Neural progenitor cell (in vitro differentiated cells): ENCODE data around the gene CEP131. TPM values are rescaled to one million over a fixed set of nuclear protein-coding genes. Genes with fewer than 3 reads are reported as not detected.
A peak's percentile ranks its signal among the peaks of the same experiment; 100 is the strongest.

Source experiments
- DNase-seq: peaks from one replicate; pipeline ENCODE4 v3.0.0-alpha.2; 2016; ENCODE audit warnings: low spot score
- H2AFZ ChIP-seq: fragments of 200-600 bp; sonication (generic); replicated peaks from 2 replicates; pipeline ENCODE4 v1.6.1; 2016; ENCODE audit warnings: antibody characterized with exemption
- H3F3A ChIP-seq: fragments of 200-600 bp; sonication (generic); 2 replicates; pipeline ENCODE4 v1.6.1; 2016; ENCODE audit warnings: antibody characterized with exemption, low read depth
- H3K27ac ChIP-seq: fragments of 200-600 bp; sonication (generic); 2 replicates; pipeline ENCODE4 v1.5.1; 2016; ENCODE audit warnings: mild to moderate bottlenecking
- H3K27me3 ChIP-seq: fragments of 200-600 bp; sonication (generic); 2 replicates; pipeline ENCODE4 v1.6.1; 2016; ENCODE audit warnings: mild to moderate bottlenecking, moderate library complexity
- H3K36me3 ChIP-seq: fragments of 200-600 bp; sonication (generic); 2 replicates; pipeline ENCODE4 v1.5.1; 2016
- H3K4me1 ChIP-seq: fragments of 200-600 bp; sonication (generic); 2 replicates; pipeline ENCODE4 v1.6.1; 2016; ENCODE audit warnings: mixed run types
- H3K4me2 ChIP-seq: fragments of 200-600 bp; sonication (generic); 2 replicates; pipeline ENCODE4 v1.6.1; 2016
- H3K4me3 ChIP-seq: fragments of 200-600 bp; sonication (generic); 2 replicates; pipeline ENCODE4 v1.5.1; 2016
- H3K79me2 ChIP-seq: fragments of 200-600 bp; sonication (generic); 2 replicates; pipeline ENCODE4 v1.6.1; 2016; ENCODE audit warnings: low read depth
- H3K9ac ChIP-seq: fragments of 200-600 bp; sonication (generic); 2 replicates; pipeline ENCODE4 v1.6.1; 2016
- H3K9me3 ChIP-seq: fragments of 200-600 bp; sonication (generic); 2 replicates; pipeline ENCODE4 v1.5.1; 2016; ENCODE audit warnings: low read depth
- H4K20me1 ChIP-seq: fragments of 200-600 bp; sonication (generic); 2 replicates; pipeline ENCODE4 v1.6.1; 2016; ENCODE audit warnings: low read depth
- H3K27ac Mint-ChIP-seq: 3 replicates; pipeline ENCODE4 v1.8.0; 2021; ENCODE audit warnings: mixed read lengths
- H3K27me3 Mint-ChIP-seq: 2 replicates; pipeline ENCODE4 v1.8.0; 2022; ENCODE audit warnings: low read depth, mild to moderate bottlenecking, inconsistent platforms, moderate library complexity, mixed read lengths; ENCODE audit not compliant: insufficient read depth
- H3K36me3 Mint-ChIP-seq: 3 replicates; pipeline ENCODE4 v1.8.0; 2021; ENCODE audit warnings: mixed read lengths
- H3K4me1 Mint-ChIP-seq: 3 replicates; pipeline ENCODE4 v1.8.0; 2021; ENCODE audit warnings: mixed read lengths
- H3K4me3 Mint-ChIP-seq: 3 replicates; pipeline ENCODE4 v1.8.0; 2021; ENCODE audit warnings: mild to moderate bottlenecking, moderate library complexity, mixed read lengths
- H3K9me3 Mint-ChIP-seq: 3 replicates; pipeline ENCODE4 v1.8.0; 2020; ENCODE audit warnings: mixed read lengths
- EZH2 ChIP-seq: fragments of 200-600 bp; sonication (generic); IDR thresholded peaks from 2 replicates; pipeline ENCODE4 v1.6.1; 2017; ENCODE audit warnings: antibody characterized with exemption, mild to moderate bottlenecking, moderate library complexity
- EZH2phosphoT487 ChIP-seq: fragments of 200-600 bp; sonication (generic); IDR thresholded peaks from 2 replicates; pipeline ENCODE4 v1.6.1; 2017; ENCODE audit warnings: antibody characterized with exemption
- total RNA-seq: library from RNA; depleted of rRNA; stranded (reverse); fragments of >200 nt; gene quantifications from 2 replicates; pipeline ENCODE4 v1.2.3, GENCODE V29; 2015; ENCODE audit warnings: low replicate concordance
- TF ChIP-seq, protein P1 (sequence below): fragments of 200-600 bp; sonication (generic); IDR thresholded peaks from 2 replicates; pipeline ENCODE4 v1.5.1; 2017; ENCODE audit warnings: antibody characterized with exemption, mild to moderate bottlenecking

The CEP131 gene
- total RNA-seq, 1 donor from 2014 or later: 7.7 TPM

DNA sequence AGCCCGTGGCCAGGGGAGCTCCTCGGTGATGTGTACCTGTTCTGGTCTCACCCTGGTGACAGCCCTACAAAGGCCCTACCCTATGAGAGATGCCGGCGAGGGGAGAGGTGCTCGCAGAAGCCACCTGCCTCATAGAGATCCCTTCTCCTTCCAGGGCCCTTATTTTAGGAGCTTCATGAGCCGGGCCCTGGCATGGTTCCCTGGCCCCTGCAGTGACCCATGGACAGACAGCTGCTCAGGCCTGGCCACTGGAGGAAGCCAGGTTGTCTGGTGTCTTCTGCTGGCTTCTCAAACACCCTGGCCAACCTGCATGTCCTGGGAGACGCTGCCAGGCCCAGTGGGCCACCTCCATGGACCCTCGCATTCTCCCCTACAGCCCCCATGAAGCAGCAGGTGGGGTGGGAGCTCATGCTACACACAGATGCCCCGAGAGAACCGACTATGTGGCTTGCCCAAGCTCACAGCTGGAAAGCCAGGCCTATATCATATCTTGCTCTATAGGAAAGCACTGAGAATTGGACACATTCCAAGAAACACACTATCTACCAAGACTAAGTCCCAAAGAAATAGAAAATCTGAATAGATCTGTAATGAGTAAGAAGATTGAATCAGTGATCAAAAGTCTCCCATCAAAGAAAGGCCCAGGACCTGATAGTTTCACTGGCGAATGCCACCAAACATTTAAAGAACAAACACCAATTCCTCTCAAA is 49.6 kb downstream of the CEP131 start:
- no peak for DNase-seq
- Mint-ChIP-seq H3K27me3 (peaks cover 7% of the 10 kb centered on the region), H3K27ac (peak overlapping the region; percentile 1), H3K36me3 (peaks cover 3% of the 10 kb centered on the region), H3K4me3 (no peak overlapping the region), H3K4me1 (no peaks in the 10 kb centered on the region), H3K9me3 (peaks cover 24% of the 10 kb centered on the region)
- TF ChIP-seq EZH2phosphoT487: no peak
- TF ChIP-seq, protein P1, sequence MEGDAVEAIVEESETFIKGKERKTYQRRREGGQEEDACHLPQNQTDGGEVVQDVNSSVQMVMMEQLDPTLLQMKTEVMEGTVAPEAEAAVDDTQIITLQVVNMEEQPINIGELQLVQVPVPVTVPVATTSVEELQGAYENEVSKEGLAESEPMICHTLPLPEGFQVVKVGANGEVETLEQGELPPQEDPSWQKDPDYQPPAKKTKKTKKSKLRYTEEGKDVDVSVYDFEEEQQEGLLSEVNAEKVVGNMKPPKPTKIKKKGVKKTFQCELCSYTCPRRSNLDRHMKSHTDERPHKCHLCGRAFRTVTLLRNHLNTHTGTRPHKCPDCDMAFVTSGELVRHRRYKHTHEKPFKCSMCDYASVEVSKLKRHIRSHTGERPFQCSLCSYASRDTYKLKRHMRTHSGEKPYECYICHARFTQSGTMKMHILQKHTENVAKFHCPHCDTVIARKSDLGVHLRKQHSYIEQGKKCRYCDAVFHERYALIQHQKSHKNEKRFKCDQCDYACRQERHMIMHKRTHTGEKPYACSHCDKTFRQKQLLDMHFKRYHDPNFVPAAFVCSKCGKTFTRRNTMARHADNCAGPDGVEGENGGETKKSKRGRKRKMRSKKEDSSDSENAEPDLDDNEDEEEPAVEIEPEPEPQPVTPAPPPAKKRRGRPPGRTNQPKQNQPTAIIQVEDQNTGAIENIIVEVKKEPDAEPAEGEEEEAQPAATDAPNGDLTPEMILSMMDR: no peak
- TF ChIP-seq EZH2: no peak
- H3K4me2 ChIP-seq: no peak overlapping the region
- H4K20me1 ChIP-seq: no peaks in the 10 kb centered on the region
- H3K79me2 ChIP-seq: no peaks in the 10 kb centered on the region
- H3K9ac ChIP-seq: no peak overlapping the region
- H3K4me1 ChIP-seq: no peaks in the 10 kb centered on the region
- H3K4me3 ChIP-seq: no peak overlapping the region
- H3K27ac ChIP-seq: no peak overlapping the region
- peaks cover 9% of the 10 kb centered on the region for H3F3A ChIP-seq
- H3K27me3 ChIP-seq: no peaks in the 10 kb centered on the region
- H3K36me3 ChIP-seq: no peaks in the 10 kb centered on the region
- no peaks in the 10 kb centered on the region for H3K9me3 ChIP-seq
- H2AFZ ChIP-seq: no peak overlapping the region

DNA sequence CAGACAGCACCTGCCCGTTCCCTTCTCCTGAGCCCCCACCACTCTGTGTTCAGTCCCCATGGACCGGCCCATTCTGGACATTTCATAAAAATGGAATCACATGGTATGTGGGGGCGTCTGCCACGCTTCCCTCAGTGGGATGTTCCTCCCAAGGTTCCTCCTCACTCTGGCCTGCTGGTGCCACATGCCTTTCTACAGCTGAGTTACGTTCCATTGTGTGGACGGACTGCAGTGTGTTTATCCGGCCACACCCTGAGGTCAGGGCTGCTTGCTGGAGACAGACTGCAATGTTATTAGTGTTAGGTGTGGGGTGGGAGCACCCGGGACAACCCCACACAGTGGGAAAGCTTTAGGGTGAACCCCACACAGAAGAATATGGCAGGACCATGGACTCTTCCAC is 50.8 kb downstream of the CEP131 start:
- Histone ChIP-seq H3K9ac (no peak overlapping the region), H2AFZ (no peak overlapping the region), H3K27ac (no peak overlapping the region), H3K9me3 (no peaks in the 10 kb centered on the region), H3K4me2 (no peak overlapping the region), H3K27me3 (peaks cover 3% of the 10 kb centered on the region), H3K4me3 (no peak overlapping the region), H3K79me2 (no peaks in the 10 kb centered on the region), H4K20me1 (no peaks in the 10 kb centered on the region), H3F3A (peaks cover 9% of the 10 kb centered on the region), H3K36me3 (no peaks in the 10 kb centered on the region), H3K4me1 (no peaks in the 10 kb centered on the region)
- no peak overlapping the region for H3K4me3 Mint-ChIP-seq
- H3K27me3 Mint-ChIP-seq: peaks cover 7% of the 10 kb centered on the region
- H3K27ac Mint-ChIP-seq: no peak overlapping the region
- peaks cover 24% of the 10 kb centered on the region for H3K9me3 Mint-ChIP-seq
- peaks cover 3% of the 10 kb centered on the region for H3K36me3 Mint-ChIP-seq
- DNase-seq: no peak
- H3K4me1 Mint-ChIP-seq: peaks cover 3% of the 10 kb centered on the region
- TF ChIP-seq EZH2phosphoT487 (no peak), EZH2 (no peak)
- TF ChIP-seq, protein P1: no peak

DNA sequence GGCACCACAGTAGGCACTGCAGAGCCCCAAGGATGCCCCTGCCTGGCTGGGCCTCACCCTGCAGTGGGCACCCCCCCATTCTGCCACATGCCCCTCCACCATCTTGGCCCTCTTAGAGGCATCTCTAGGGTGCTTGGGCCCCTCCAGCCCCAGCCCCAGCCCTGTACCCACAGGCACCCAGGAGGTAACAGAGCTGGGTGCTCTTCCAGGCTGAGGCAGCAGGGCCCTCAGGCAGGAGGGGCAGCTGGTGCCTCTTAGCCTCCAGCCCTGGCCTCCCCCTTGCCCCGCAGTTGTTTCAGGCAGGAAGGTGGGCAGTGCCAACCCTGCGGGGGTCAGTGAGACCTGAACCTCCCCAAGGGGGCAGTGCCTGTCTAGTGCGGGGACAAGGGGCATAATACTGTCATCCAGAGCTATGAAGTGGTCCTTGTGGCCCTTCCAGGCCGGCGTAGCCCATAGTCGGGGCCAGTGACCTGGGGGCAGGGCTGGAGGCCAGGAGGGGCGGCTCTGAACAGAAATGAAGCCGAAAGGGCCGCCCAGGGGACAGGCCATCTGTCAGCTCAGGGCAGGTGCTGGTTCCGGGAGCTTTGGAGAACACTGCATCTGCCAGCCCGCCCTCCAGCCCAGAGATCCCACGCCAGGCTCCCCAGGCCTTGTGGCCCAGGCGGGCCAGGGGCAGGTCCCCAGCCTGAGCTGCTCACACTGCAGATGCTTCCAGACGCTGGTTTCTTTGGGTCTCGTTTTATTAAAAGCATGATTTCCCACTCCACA is 51.9 kb downstream of the CEP131 start:
- no peak for DNase-seq
- H3K36me3 Mint-ChIP-seq: peaks cover 3% of the 10 kb centered on the region
- H3K27me3 Mint-ChIP-seq: peaks cover 4% of the 10 kb centered on the region
- Histone ChIP-seq H3K4me1 (peaks cover 3% of the 10 kb centered on the region), H3K27ac (no peak overlapping the region), H3K9ac (no peak overlapping the region), H2AFZ (no peak overlapping the region), H4K20me1 (no peaks in the 10 kb centered on the region), H3K36me3 (no peaks in the 10 kb centered on the region), H3F3A (peaks cover 9% of the 10 kb centered on the region), H3K4me2 (no peak overlapping the region), H3K4me3 (no peak overlapping the region), H3K9me3 (no peaks in the 10 kb centered on the region), H3K79me2 (no peaks in the 10 kb centered on the region), H3K27me3 (peaks cover 9% of the 10 kb centered on the region)
- peaks cover 3% of the 10 kb centered on the region for H3K4me1 Mint-ChIP-seq
- TF ChIP-seq, protein P1: no peak
- TF ChIP-seq EZH2 (no peak), EZH2phosphoT487 (no peak)
- H3K9me3 Mint-ChIP-seq: peaks cover 22% of the 10 kb centered on the region
- H3K27ac Mint-ChIP-seq: no peak overlapping the region
- H3K4me3 Mint-ChIP-seq: no peak overlapping the region
